Erythroblast (primary cell): ENCODE measurements around the gene RFNG.

Experiments used
- GATA1 ChIP-seq: IDR thresholded peaks from 2 replicates; pipeline ENCODE4 v1.6.1; 2011; ENCODE audit warnings: low read depth, mild to moderate bottlenecking, control low read depth, low read length, moderate library complexity
- POLR2A ChIP-seq: IDR thresholded peaks from 2 replicates; pipeline ENCODE4 v1.6.1; 2011; ENCODE audit warnings: mild to moderate bottlenecking, low read length

DNA sequence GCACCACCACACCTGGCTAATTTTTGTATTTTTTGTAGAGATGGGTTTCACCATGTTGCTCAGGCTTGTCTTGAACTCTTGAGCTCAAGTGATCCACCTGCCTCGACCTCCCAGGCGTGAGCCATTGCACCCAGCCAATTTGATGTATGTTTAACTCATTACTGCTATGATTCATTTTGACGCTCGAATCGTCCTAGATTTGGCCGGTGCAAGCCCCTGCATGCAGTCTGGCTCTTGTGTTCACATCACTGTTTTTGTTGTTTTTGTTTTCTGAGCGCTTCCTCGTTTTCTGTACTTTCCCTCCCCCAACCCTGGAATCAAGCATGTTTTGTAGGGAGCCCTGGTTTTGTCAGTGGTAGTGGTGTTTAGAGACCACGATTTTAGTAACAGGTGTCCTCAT lies 21.8 kb upstream of the RFNG start:
- TF ChIP-seq POLR2A: no peak
- TF ChIP-seq GATA1: no peak
